ENCODE results near the gene PCDHA5. TPM values are rescaled to one million over a fixed set of nuclear protein-coding genes. Genes with fewer than 3 reads are reported as not detected.
"Not testable (repeated sequence)": the region's sequence is repeated elsewhere in the genome, so short reads cannot be mapped to it uniquely, and the experiment has no call there.

PCDHA5 gene
- polyA plus RNA-seq, 1 experiment = not detected

- Histone ChIP-seq H3K4me3 (ENCODE audit: low read depth, low read length) (peak within 1 kb of the TSS; percentile 27), H3K27me3 (ENCODE audit: control insufficient read depth, insufficient read depth, low read length) (no peaks in the 10 kb centered on the region), H3K36me3 (ENCODE audit: control insufficient read depth, insufficient read depth, low read length) (no peaks in the 10 kb centered on the region)
- ChIA-PET POLR2A (no interaction called here), CTCF (no interaction called here)
- DNase-seq (ENCODE audit: low read depth) = no peak
- TF ChIP-seq CTCF (IDR thresholded peaks at IDR 0.05; ENCODE audit: insufficient read depth, low read depth, low read length) = no peak
Observed at GRCh38 chr5:140833993-140834392, 12.6 kb downstream of the PCDHA5 start, which contains the start of gene PCDHA7. Gene PCDHA7 (plus strand): TSS chr5:140834269. CDS start chr5:140834384, 115 bp downstream.

- POLR2A ChIA-PET; H3K36me3 ChIP-seq (ENCODE audit: control insufficient read depth, insufficient read depth, low read length); H3K27me3 ChIP-seq (ENCODE audit: control insufficient read depth, insufficient read depth, low read length); CTCF ChIA-PET; DNase-seq (ENCODE audit: low read depth): not testable (repeated sequence)
- H3K4me3 ChIP-seq (ENCODE audit: low read depth, low read length) = peak overlapping the region; percentile 27
Observed at GRCh38 chr5:140834439-140835008, 13.1 kb downstream of the PCDHA5 start.

DNA sequence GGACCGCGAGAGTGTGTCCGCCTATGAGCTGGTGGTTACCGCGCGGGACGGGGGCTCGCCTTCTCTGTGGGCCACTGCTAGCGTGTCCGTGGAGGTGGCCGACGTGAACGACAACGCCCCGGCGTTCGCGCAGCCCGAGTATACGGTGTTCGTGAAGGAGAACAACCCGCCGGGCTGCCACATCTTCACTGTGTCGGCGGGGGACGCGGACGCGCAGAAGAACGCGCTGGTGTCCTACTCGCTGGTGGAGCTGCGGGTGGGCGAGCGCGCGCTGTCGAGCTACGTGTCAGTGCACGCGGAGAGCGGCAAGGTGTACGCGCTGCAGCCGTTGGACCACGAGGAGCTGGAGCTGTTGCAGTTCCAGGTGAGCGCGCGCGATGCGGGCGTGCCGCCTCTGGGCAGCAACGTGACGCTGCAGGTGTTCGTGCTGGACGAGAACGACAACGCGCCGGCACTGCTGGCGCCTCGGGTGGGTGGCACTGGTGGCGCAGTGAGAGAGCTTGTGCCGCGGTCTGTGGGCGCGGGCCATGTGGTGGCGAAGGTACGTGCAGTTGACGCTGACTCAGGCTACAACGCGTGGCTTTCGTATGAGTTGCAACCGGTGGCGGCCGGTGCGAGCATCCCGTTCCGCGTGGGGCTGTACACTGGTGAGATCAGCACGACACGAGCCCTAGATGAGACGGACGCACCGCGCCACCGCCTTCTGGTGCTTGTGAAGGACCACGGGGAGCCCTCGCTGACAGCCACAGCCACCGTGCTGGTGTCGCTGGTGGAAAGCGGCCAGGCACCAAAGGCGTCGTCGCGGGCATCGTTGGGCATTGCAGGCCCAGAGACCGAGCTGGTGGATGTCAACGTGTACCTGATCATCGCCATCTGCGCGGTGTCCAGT is 14.5 kb downstream of the PCDHA5 start:
- no peaks in the 10 kb centered on the region for H3K36me3 ChIP-seq (ENCODE audit: control insufficient read depth, insufficient read depth, low read length)
- ChIA-PET CTCF (interaction anchor here (1.0 kb wide), 1 partner anchor 14 kb away, joined by 3 read pairs; the partner anchor contains the start of gene PCDHA5), POLR2A (no interaction called here)
- TF ChIP-seq CTCF (IDR thresholded peaks at IDR 0.05; ENCODE audit: insufficient read depth, low read depth, low read length) = no peak
- DNase-seq (ENCODE audit: low read depth) = no peak
- H3K4me3 ChIP-seq (ENCODE audit: low read depth, low read length) = no peak overlapping the region
- H3K27me3 ChIP-seq (ENCODE audit: control insufficient read depth, insufficient read depth, low read length) = no peaks in the 10 kb centered on the region

DNA sequence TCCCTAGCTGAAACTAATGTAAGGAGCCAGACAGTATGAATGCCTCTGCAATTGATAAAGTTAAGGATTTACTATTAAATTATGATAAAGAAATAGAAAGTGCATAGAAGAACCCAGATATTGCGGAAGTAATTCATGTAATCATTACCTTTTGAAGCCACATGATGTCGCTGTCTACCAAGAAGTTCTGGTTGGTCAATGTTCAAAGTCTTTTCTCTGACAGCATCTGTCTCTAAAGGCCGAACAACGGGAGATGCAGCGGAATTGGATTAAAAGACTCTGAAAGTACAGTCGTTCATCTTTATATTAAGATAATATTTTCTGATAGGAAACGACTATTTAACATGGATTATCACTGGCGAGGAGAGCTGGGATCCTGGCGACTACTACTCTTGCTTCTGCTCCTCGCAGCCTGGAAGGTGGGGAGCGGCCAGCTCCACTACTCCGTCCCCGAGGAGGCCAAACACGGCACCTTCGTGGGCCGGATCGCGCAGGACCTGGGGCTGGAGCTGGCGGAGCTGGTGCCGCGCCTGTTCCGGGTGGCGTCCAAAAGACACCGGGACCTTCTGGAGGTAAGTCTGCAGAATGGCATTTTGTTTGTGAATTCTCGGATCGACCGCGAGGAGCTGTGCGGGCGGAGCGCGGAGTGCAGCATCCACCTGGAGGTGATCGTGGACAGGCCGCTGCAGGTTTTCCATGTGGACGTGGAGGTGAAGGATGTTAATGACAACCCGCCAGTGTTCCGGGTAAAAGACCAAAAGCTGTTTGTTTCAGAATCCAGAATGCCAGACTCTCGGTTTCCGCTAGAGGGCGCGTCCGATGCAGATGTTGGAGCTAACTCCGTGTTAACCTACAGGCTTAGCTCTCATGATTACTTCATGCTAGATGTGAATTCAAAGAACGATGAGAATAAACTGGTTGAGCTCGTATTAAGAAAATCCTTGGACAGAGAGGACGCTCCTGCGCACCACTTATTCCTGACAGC is 19.9 kb downstream of the PCDHA5 start, which contains the start of gene PCDHA8:
PCDHA8 (plus strand) TSS at position 210 of the 985 bp plus-strand sequence; CDS start at position 345, 135 bp downstream.
- ChIA-PET CTCF (interaction anchor here (0.9 kb wide), 1 partner anchor 15 kb away, joined by 3 read pairs; no protein-coding TSS in a partner anchor), POLR2A (no interaction called here)
- H3K36me3 ChIP-seq (ENCODE audit: control insufficient read depth, insufficient read depth, low read length) = no peaks in the 10 kb centered on the region
- no peaks in the 10 kb centered on the region for H3K27me3 ChIP-seq (ENCODE audit: control insufficient read depth, insufficient read depth, low read length)
- no peak for TF ChIP-seq CTCF (IDR thresholded peaks at IDR 0.05; ENCODE audit: insufficient read depth, low read depth, low read length)
- no peak for DNase-seq (ENCODE audit: low read depth)
- H3K4me3 ChIP-seq (ENCODE audit: low read depth, low read length) = no peak within 1 kb of the TSS

DNA sequence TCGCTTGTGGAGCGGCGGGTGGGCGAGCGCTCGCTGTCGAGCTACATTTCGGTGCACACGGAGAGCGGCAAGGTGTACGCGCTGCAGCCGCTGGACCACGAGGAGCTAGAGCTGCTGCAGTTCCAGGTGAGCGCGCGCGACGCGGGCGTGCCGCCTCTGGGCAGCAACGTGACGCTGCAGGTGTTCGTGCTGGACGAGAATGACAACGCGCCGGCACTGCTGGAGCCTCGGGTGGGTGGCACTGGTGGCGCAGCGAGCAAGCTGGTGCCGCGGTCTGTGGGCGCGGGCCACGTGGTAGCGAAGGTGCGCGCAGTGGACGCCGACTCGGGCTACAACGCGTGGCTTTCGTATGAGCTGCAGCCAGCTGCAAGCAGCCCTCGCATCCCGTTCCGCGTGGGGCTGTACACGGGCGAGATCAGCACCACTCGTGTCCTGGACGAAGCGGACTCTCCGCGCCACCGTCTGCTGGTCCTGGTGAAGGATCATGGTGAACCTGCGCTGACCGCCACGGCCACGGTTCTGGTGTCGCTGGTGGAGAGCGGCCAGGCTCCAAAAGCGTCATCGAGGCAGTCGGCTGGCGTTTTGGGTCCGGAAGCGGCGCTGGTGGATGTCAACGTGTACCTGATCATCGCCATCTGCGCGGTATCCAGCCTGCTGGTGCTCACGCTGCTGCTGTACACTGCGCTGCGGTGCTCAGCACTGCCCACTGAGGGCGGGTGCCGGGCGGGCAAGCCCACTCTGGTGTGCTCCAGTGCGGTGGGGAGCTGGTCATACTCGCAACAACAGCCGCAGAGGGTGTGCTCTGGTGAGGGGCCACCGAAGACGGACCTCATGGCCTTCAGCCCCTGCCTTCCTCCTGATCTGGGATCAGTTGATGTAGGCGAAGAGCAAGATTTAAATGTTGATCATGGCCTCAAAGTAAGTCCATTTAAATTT is 21.7 kb downstream of the PCDHA5 start:
- no peaks in the 10 kb centered on the region for H3K27me3 ChIP-seq (ENCODE audit: control insufficient read depth, insufficient read depth, low read length)
- CTCF ChIA-PET = no interaction called here
- no peaks in the 10 kb centered on the region for H3K36me3 ChIP-seq (ENCODE audit: control insufficient read depth, insufficient read depth, low read length)
- no peak overlapping the region for H3K4me3 ChIP-seq (ENCODE audit: low read depth, low read length)
- TF ChIP-seq CTCF (IDR thresholded peaks at IDR 0.05; ENCODE audit: insufficient read depth, low read depth, low read length) = no peak
- POLR2A ChIA-PET = no interaction called here
- no peak for DNase-seq (ENCODE audit: low read depth)

- H3K36me3 ChIP-seq (ENCODE audit: control insufficient read depth, insufficient read depth, low read length); H3K4me3 ChIP-seq (ENCODE audit: low read depth, low read length); DNase-seq (ENCODE audit: low read depth); POLR2A ChIA-PET; H3K27me3 ChIP-seq (ENCODE audit: control insufficient read depth, insufficient read depth, low read length): not testable (repeated sequence)
- CTCF ChIA-PET = interaction anchor here (0.6 to 1.2 kb wide), 2 partner anchors 34 to 193 kb away, joined by 3 read pairs; no protein-coding TSS in a partner anchor
Observed at GRCh38 chr5:140848139-140849102, 27.0 kb downstream of the PCDHA5 start, which contains the start of gene PCDHA9. Gene PCDHA9 (plus strand): TSS chr5:140848382. CDS start chr5:140848496, 114 bp downstream.
